Measurements from ENCODE around the gene TLR3. TPM values are rescaled to one million over a fixed set of nuclear protein-coding genes. Genes with fewer than 3 reads are reported as not detected.

The TLR3 gene
- total and polyA plus RNA-seq, 9 donors: 0.69 to 1.6 (median 1.1) TPM

DNA sequence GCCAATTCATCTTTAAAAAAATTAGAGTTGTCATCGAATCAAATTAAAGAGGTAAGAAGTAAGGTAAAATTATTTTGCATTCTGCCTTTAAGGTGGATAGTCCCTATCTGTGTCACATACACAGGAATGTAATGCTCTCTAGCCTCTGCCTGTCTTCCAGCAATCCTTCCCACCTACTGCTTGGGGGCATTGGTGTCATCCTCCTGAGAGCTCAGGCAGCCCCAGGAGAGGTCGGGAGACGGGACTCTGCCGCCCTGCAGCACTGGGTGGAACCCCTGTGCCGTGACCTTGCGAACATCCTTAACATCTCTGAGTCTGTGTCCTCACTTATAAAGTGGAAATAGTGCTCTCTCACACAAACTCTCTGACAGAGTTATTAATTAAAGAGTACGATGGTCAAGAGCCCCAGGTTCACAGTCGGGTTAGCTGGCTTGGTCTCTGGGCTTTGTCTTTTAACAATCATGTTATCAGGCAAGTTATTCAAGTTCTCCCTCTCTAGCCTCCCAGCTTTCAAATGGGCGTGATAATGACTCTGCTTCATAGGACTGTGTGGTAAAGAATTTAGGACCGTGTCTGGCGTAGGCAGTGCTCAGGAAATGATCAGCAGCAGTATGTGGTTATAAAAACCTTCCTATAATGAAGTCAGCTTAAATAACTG lies 10.2 kb downstream of the TLR3 start:
- Histone ChIP-seq H3K9me3 (replicated peaks; ENCODE audit: control insufficient read depth, low read depth, low read length) (no peaks in the 10 kb centered on the region), H3K27ac (ENCODE audit: low read length) (no peak overlapping the region), H3K36me3 (ENCODE audit: control insufficient read depth, insufficient read depth, low read length) (no peaks in the 10 kb centered on the region), H3K4me1 (ENCODE audit: control insufficient read depth, insufficient read depth, low read length) (peaks cover 2% of the 10 kb centered on the region), H3K27me3 (ENCODE audit: control insufficient read depth, insufficient read depth, low read length) (peaks cover 3% of the 10 kb centered on the region), H3K4me3 (ENCODE audit: low read length) (no peak overlapping the region)
- DNase-seq: no peak
- no CpG with 5 or more reads among the region's 11 CpGs for WGBS (ENCODE audit: insufficient coverage)

DNA sequence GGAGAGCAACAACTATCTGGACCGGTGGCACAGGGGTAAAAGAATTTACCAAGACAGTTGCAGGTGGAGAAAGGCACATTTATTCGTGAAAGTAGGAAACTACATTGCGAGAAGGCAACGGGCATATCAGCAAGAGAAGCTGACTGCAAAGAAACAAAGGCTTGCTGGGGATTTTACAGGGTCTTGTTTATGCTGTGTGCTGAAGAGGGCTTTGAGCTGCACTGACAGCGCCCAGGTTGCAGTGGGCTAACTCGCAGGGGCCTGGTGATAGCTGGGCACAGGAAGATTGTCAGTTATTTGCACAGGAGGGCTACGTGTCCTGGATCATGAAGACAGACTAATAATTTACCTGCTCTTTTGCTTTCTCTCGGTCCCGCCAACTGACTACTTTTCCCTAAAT lies 10.7 kb downstream of the TLR3 start:
- Histone ChIP-seq H3K36me3 (ENCODE audit: control insufficient read depth, insufficient read depth, low read length) (no peaks in the 10 kb centered on the region), H3K27me3 (ENCODE audit: control insufficient read depth, insufficient read depth, low read length) (peaks cover 3% of the 10 kb centered on the region), H3K27ac (ENCODE audit: low read length) (no peak overlapping the region), H3K4me1 (ENCODE audit: control insufficient read depth, insufficient read depth, low read length) (peaks cover 2% of the 10 kb centered on the region), H3K9me3 (replicated peaks; ENCODE audit: control insufficient read depth, low read depth, low read length) (no peaks in the 10 kb centered on the region), H3K4me3 (ENCODE audit: low read length) (no peak overlapping the region)
- WGBS (ENCODE audit: insufficient coverage): 53% methylated on average over 7 of the region's 9 CpGs
- DNase-seq: no peak

DNA sequence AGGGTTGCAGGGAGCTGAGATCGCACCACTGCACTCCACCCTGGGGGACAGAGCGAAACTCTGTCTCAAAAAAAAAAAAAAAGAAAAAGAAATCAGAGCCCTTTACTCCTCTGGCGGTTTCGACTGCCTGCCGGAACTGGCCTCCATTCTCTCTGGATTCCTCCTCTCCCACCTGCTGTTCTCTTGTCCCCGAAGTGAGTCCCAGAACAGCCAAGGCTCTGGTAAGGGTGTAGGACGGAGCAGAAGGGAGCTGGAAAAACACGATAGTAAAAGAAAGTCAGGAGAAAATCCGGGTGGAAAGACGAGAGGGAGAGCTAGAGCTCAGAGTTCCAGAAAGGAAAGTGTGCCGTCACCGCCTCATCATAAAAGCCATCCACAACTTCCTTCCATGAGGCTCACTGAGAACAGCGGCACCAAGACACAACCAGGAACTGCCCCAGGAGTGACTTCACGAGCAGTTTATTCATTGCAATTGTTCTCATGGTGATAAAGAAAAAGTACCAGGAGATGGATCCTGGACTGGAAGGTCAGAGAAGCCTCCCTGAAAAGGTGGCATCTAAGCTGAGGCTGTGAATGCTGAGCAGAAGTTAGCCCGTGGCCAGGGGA lies 12.3 kb downstream of the TLR3 start:
- no peak overlapping the region for H3K4me3 ChIP-seq (ENCODE audit: low read length)
- WGBS (ENCODE audit: insufficient coverage): 41% methylated on average over 3 of the region's 15 CpGs
- H3K27me3 ChIP-seq (ENCODE audit: control insufficient read depth, insufficient read depth, low read length): peaks cover 3% of the 10 kb centered on the region
- DNase-seq: peak; percentile 36
- peaks cover 2% of the 10 kb centered on the region for H3K4me1 ChIP-seq (ENCODE audit: control insufficient read depth, insufficient read depth, low read length)
- H3K27ac ChIP-seq (ENCODE audit: low read length): no peak overlapping the region
- H3K9me3 ChIP-seq (replicated peaks; ENCODE audit: control insufficient read depth, low read depth, low read length): no peaks in the 10 kb centered on the region
- H3K36me3 ChIP-seq (ENCODE audit: control insufficient read depth, insufficient read depth, low read length): no peaks in the 10 kb centered on the region

DNA sequence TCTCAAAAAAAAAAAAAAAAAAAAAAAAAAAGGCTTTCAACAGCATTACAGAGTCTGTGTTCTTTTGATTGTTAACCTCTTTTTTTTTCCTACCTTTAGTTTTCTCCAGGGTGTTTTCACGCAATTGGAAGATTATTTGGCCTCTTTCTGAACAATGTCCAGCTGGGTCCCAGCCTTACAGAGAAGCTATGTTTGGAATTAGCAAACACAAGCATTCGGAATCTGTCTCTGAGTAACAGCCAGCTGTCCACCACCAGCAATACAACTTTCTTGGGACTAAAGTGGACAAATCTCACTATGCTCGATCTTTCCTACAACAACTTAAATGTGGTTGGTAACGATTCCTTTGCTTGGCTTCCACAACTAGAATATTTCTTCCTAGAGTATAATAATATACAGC lies 13.3 kb downstream of the TLR3 start:
- no peak overlapping the region for H3K27ac ChIP-seq (ENCODE audit: low read length)

DNA sequence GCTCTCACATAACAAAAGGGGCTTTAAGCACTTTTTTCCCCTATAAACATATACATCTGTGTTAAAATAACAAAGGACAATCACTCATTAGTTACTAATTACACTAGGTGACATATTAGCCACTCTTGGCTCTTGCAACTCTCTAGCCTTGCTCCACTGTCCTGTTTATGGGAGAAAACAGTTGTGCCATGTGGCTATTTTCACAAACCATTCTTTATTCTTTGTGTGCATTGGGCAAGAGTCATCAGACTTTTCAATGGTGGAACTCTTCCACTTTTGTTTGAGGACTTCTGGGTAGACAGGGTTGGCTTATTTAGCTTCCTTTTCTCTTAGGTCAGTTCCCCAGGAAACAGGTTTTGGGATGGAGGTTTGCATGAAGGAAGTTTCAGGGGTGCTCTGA lies 19.6 kb downstream of the TLR3 start:
- H3K36me3 ChIP-seq (ENCODE audit: control insufficient read depth, insufficient read depth, low read length): no peaks in the 10 kb centered on the region
- H3K9me3 ChIP-seq (replicated peaks; ENCODE audit: control insufficient read depth, low read depth, low read length): peaks cover 2% of the 10 kb centered on the region
- no peak overlapping the region for H3K4me3 ChIP-seq (ENCODE audit: low read length)
- no peaks in the 10 kb centered on the region for H3K27me3 ChIP-seq (ENCODE audit: control insufficient read depth, insufficient read depth, low read length)
- no peak for DNase-seq
- H3K27ac ChIP-seq (ENCODE audit: low read length): no peak overlapping the region
- no peaks in the 10 kb centered on the region for H3K4me1 ChIP-seq (ENCODE audit: control insufficient read depth, insufficient read depth, low read length)

More for the DNA sequence above, 13.3 kb downstream of the TLR3 start:
- peaks cover 2% of the 10 kb centered on the region for H3K4me1 ChIP-seq (ENCODE audit: control insufficient read depth, insufficient read depth, low read length)
- H3K27me3 ChIP-seq (ENCODE audit: control insufficient read depth, insufficient read depth, low read length): peaks cover 3% of the 10 kb centered on the region
- no peak overlapping the region for H3K4me3 ChIP-seq (ENCODE audit: low read length)
- peak; percentile 75 for DNase-seq
- no CpG with 5 or more reads among the region's 4 CpGs for WGBS (ENCODE audit: insufficient coverage)
- H3K9me3 ChIP-seq (replicated peaks; ENCODE audit: control insufficient read depth, low read depth, low read length): no peaks in the 10 kb centered on the region
- no peaks in the 10 kb centered on the region for H3K36me3 ChIP-seq (ENCODE audit: control insufficient read depth, insufficient read depth, low read length)

DNA sequence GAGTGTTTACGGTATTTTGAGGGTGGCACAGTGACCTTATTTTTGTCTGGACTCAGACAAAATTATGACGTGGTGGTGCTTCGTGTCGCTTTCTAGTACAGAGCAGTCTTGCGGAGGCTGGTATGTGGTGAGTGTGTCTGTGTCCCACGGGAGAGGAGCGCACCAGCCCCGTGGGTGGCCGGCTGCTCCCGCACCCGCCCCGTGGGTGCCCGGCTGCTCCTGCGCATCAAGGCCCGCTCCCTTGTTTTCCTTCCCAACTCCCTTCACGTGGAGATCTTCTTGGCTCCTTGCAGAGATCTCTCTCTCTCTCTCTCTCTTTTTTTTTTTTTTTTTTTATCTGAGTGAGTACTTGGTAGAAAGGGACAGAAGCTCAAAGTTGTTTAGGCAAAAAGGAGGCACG lies 23.3 kb downstream of the TLR3 start:
- no peak for DNase-seq
- peaks cover 2% of the 10 kb centered on the region for H3K9me3 ChIP-seq (replicated peaks; ENCODE audit: control insufficient read depth, low read depth, low read length)
- no peaks in the 10 kb centered on the region for H3K27me3 ChIP-seq (ENCODE audit: control insufficient read depth, insufficient read depth, low read length)
- no peaks in the 10 kb centered on the region for H3K36me3 ChIP-seq (ENCODE audit: control insufficient read depth, insufficient read depth, low read length)
- H3K4me3 ChIP-seq (ENCODE audit: low read length): no peak overlapping the region
- H3K27ac ChIP-seq (ENCODE audit: low read length): no peak overlapping the region
- H3K4me1 ChIP-seq (ENCODE audit: control insufficient read depth, insufficient read depth, low read length): no peaks in the 10 kb centered on the region
- WGBS (ENCODE audit: insufficient coverage): 98% methylated on average over 10 of the region's 17 CpGs

DNA sequence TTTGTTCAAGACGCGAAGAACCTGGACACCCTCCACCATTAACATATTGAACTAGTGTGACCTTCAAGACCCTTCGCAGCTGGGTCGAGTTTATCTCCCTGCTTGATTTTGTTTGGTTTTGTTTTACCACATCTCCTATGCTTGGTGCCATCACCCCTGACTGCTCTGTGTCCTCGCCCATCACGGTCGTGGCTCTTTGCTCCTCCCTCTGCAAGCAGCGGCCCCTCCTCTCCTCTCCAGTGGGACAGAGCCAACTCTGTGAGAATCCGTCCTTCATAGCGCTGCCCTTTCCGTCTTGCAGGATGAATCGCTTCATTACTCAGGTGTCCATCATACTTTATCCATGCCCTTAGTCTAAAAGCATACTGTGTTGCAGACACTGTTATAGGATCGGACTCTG lies 26.4 kb downstream of the TLR3 start:
- H3K4me3 ChIP-seq (ENCODE audit: low read length): no peak overlapping the region
- no peaks in the 10 kb centered on the region for H3K27me3 ChIP-seq (ENCODE audit: control insufficient read depth, insufficient read depth, low read length)
- peaks cover 2% of the 10 kb centered on the region for H3K9me3 ChIP-seq (replicated peaks; ENCODE audit: control insufficient read depth, low read depth, low read length)
- no peaks in the 10 kb centered on the region for H3K4me1 ChIP-seq (ENCODE audit: control insufficient read depth, insufficient read depth, low read length)
- H3K36me3 ChIP-seq (ENCODE audit: control insufficient read depth, insufficient read depth, low read length): no peaks in the 10 kb centered on the region
- no peak for DNase-seq
- H3K27ac ChIP-seq (ENCODE audit: low read length): no peak overlapping the region
- WGBS (ENCODE audit: insufficient coverage): 54% methylated on average over 8 of the region's 13 CpGs

DNA sequence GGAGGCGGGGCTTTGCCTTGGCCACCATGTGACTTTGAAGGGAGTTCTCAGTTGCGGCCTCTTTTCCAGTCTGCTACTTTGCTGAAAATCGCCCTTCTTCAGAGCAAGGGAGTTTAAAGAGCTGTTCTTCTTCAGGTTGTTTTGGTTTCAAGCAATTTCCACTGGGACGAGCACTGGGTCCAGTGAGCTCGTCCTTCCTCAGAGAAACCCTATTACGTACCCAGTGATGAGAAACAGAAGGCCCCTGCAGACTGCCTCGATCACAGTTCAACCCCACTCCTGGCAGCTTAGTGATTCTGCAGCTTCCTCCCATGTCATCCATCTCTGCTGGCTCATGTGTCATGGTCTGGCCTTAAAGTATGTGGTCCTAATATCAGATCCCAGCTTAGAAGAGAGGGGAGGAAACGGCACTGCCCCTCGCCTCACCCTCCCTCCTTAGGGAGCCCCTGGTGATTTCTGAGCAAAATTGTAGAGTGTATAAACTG lies 27.8 kb downstream of the TLR3 start:
- H3K9me3 ChIP-seq (replicated peaks; ENCODE audit: control insufficient read depth, low read depth, low read length): no peaks in the 10 kb centered on the region
- WGBS (ENCODE audit: insufficient coverage): 31% methylated on average over 4 of the region's 9 CpGs
- DNase-seq: no peak
- no peaks in the 10 kb centered on the region for H3K4me1 ChIP-seq (ENCODE audit: control insufficient read depth, insufficient read depth, low read length)
- no peak overlapping the region for H3K27ac ChIP-seq (ENCODE audit: low read length)
- no peak overlapping the region for H3K4me3 ChIP-seq (ENCODE audit: low read length)
- peaks cover 3% of the 10 kb centered on the region for H3K27me3 ChIP-seq (ENCODE audit: control insufficient read depth, insufficient read depth, low read length)
- no peaks in the 10 kb centered on the region for H3K36me3 ChIP-seq (ENCODE audit: control insufficient read depth, insufficient read depth, low read length)

DNA sequence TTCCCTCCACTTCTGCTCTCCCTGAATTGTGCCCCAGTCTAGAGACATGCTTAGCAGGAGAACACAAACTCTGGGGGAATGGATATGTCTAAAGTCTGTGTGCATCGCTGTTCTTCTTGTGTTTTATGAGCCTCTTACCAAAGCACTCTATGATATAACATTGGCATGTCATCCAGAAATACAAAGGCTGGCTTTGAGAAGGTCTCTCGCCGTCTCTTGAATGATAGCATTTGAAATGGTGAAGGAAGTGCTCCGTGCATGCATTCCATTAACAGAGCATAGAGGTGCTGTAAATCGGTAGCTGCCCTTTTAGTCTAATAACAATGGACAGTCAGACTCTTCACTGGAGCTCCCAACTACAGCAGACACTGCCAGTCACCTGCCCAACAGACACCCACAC lies 28.4 kb downstream of the TLR3 start:
- 76% methylated on average over 3 of the region's 5 CpGs for whole genome bisulfite sequencing (ENCODE audit: insufficient coverage)
- no peak overlapping the region for H3K4me3 ChIP-seq (ENCODE audit: low read length)
- H3K27me3 ChIP-seq (ENCODE audit: control insufficient read depth, insufficient read depth, low read length): peaks cover 3% of the 10 kb centered on the region
- H3K36me3 ChIP-seq (ENCODE audit: control insufficient read depth, insufficient read depth, low read length): no peaks in the 10 kb centered on the region
- H3K4me1 ChIP-seq (ENCODE audit: control insufficient read depth, insufficient read depth, low read length): no peaks in the 10 kb centered on the region
- H3K9me3 ChIP-seq (replicated peaks; ENCODE audit: control insufficient read depth, low read depth, low read length): no peaks in the 10 kb centered on the region
- DNase-seq: no peak
- H3K27ac ChIP-seq (ENCODE audit: low read length): no peak overlapping the region

DNA sequence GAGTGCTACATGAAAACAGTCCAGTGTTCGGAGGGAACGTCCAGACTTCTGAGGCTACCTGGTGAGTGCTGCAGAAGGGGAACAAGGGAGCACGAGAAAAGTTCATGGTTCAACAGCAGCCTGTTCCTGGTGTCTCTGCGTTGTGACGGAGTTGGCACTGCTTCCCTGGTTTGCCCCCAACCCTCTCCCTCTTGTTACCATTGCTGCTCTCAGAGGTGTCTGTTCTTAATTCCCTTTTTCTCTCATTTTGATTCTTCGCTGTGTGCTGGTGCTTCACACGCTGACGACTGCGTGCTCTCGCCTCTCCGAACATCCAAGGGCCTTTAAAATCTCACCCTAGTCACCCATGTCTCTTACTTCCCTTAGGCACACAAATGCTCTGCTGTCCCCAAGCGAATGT lies 34.0 kb downstream of the TLR3 start:
- Histone ChIP-seq H3K9me3 (replicated peaks; ENCODE audit: control insufficient read depth, low read depth, low read length) (no peaks in the 10 kb centered on the region), H3K27ac (ENCODE audit: low read length) (no peak overlapping the region), H3K4me1 (ENCODE audit: control insufficient read depth, insufficient read depth, low read length) (peaks cover 7% of the 10 kb centered on the region), H3K36me3 (ENCODE audit: control insufficient read depth, insufficient read depth, low read length) (no peaks in the 10 kb centered on the region), H3K4me3 (ENCODE audit: low read length) (no peak overlapping the region), H3K27me3 (ENCODE audit: control insufficient read depth, insufficient read depth, low read length) (peaks cover 27% of the 10 kb centered on the region)
- WGBS (ENCODE audit: insufficient coverage): 85% methylated on average over 12 of the region's 12 CpGs
- no peak for DNase-seq
